Activated B cell treated with CpG ODN at 0.5 μM for 24 hours (primary cell): ENCODE data around the gene OBSCN. TPM values are rescaled to one million over a fixed set of nuclear protein-coding genes. Genes with fewer than 3 reads are reported as not detected.

Experiments used
- ATAC-seq: fragments of 200-7000 bp; cut with Tn5 transposase; one replicate; pipeline ENCODE4 v1.10.0; 2021; ENCODE audit warnings: low read depth, mild to moderate bottlenecking, moderate library complexity
- CTCF ChIA-PET: fragments of 350-600 bp; sonication (Branson Sonifier 250); formaldehyde crosslinking; loops from one replicate; lab custom pipeline; 2021; ENCODE audit warnings: antibody characterized with exemption; lab: Charles Lee
- POLR2A ChIA-PET: fragments of 350-600 bp; sonication (Branson Sonifier 250); formaldehyde crosslinking; loops from one replicate; lab custom pipeline; 2021; ENCODE audit warnings: antibody characterized with exemption; lab: Charles Lee
- DNase-seq: peaks from one replicate; pipeline ENCODE4 v3.0.0; 2022
- H3K27ac Mint-ChIP-seq: one replicate; pipeline ENCODE4 v1.8.0; 2020; ENCODE audit warnings: mixed read lengths
- H3K27me3 Mint-ChIP-seq: one replicate; pipeline ENCODE4 v1.8.0; 2021; ENCODE audit warnings: mixed read lengths
- H3K36me3 Mint-ChIP-seq: one replicate; pipeline ENCODE4 v1.8.0; 2021; ENCODE audit warnings: low read depth, mixed read lengths
- H3K4me1 Mint-ChIP-seq: one replicate; pipeline ENCODE4 v1.8.0; 2021; ENCODE audit warnings: mixed read lengths
- H3K4me3 Mint-ChIP-seq: one replicate; pipeline ENCODE4 v1.8.0; 2020; ENCODE audit warnings: mild to moderate bottlenecking, mixed read lengths
- H3K9me3 Mint-ChIP-seq: one replicate; pipeline ENCODE4 v1.8.0; 2020; ENCODE audit warnings: mixed read lengths
- CTCF ChIP-seq: fragments of 200-600 bp; IDR thresholded peaks from one replicate; pipeline ENCODE4 v1.8.0; 2022; ENCODE audit warnings: antibody characterized with exemption, mild to moderate bottlenecking
- intact Hi-C: fragments of 100-400 bp; cut with micrococcal nuclease; formaldehyde crosslinking; loops from one replicate; pipeline ENCODE4 v1.15.1; 2024
- total RNA-seq: library from RNA; stranded (reverse); gene quantifications from 2 replicates; pipeline ENCODE4 v1.2.3, GENCODE V29; 2022

Gene OBSCN
- total RNA-seq, 1 donor from 2014 or later = 19.8 TPM

- ChIA-PET POLR2A (no interaction called here), CTCF (no interaction called here)
- H3K9me3 Mint-ChIP-seq = no peaks in the 10 kb centered on the region
- H3K36me3 Mint-ChIP-seq = peaks cover 12% of the 10 kb centered on the region
- H3K4me1 Mint-ChIP-seq = no peaks in the 10 kb centered on the region
- intact Hi-C loops = no loop called here
- H3K27me3 Mint-ChIP-seq = no peaks in the 10 kb centered on the region
- no peak overlapping the region for H3K4me3 Mint-ChIP-seq
- DNase-seq (no peak), ATAC-seq (no peak)
- TF ChIP-seq CTCF = no peak
- no peak overlapping the region for H3K27ac Mint-ChIP-seq
Observed at GRCh38 chr1:228282329-228283042, 74.6 kb downstream of the OBSCN start.

GRCh38 chr1:228283043-228283371 is 75.2 kb downstream of the OBSCN start:
- POLR2A ChIA-PET = no interaction called here
- TF ChIP-seq CTCF = no peak
- Mint-ChIP-seq H3K9me3 (no peaks in the 10 kb centered on the region), H3K4me3 (no peak overlapping the region), H3K36me3 (peaks cover 12% of the 10 kb centered on the region), H3K4me1 (no peaks in the 10 kb centered on the region), H3K27me3 (no peaks in the 10 kb centered on the region), H3K27ac (no peak overlapping the region)
- intact Hi-C loops = no loop called here
- CTCF ChIA-PET = no interaction called here
- peak; percentile 10 for DNase-seq
- no peak for ATAC-seq

- ATAC-seq = no peak
- no peak for DNase-seq
- TF ChIP-seq CTCF = no peak
- H3K36me3 Mint-ChIP-seq = peaks cover 12% of the 10 kb centered on the region
- intact Hi-C loops = no loop called here
- no peaks in the 10 kb centered on the region for H3K27me3 Mint-ChIP-seq
- no peak overlapping the region for H3K4me3 Mint-ChIP-seq
- POLR2A ChIA-PET = no interaction called here
- no peaks in the 10 kb centered on the region for H3K4me1 Mint-ChIP-seq
- H3K9me3 Mint-ChIP-seq = no peaks in the 10 kb centered on the region
- no peak overlapping the region for H3K27ac Mint-ChIP-seq
- CTCF ChIA-PET = no interaction called here
Observed at GRCh38 chr1:228283476-228284147, 75.8 kb downstream of the OBSCN start.

- H3K36me3 Mint-ChIP-seq = peaks cover 12% of the 10 kb centered on the region
- no peak overlapping the region for H3K27ac Mint-ChIP-seq
- ATAC-seq (no peak), DNase-seq (no peak)
- intact Hi-C loops = no loop called here
- CTCF ChIA-PET = no interaction called here
- H3K9me3 Mint-ChIP-seq = no peaks in the 10 kb centered on the region
- H3K27me3 Mint-ChIP-seq = no peaks in the 10 kb centered on the region
- H3K4me1 Mint-ChIP-seq = no peaks in the 10 kb centered on the region
- POLR2A ChIA-PET = no interaction called here
- no peak overlapping the region for H3K4me3 Mint-ChIP-seq
- TF ChIP-seq CTCF = no peak
Observed at GRCh38 chr1:228284148-228284495, 76.3 kb downstream of the OBSCN start.

GRCh38 chr1:228284521-228284920 is 76.7 kb downstream of the OBSCN start:
- intact Hi-C loops = no loop called here
- ATAC-seq = no peak
- Mint-ChIP-seq H3K4me3 (no peak overlapping the region), H3K9me3 (no peaks in the 10 kb centered on the region), H3K36me3 (peaks cover 12% of the 10 kb centered on the region), H3K27me3 (no peaks in the 10 kb centered on the region), H3K4me1 (no peaks in the 10 kb centered on the region), H3K27ac (no peak overlapping the region)
- TF ChIP-seq CTCF = no peak
- no peak for DNase-seq
- POLR2A ChIA-PET = no interaction called here
- CTCF ChIA-PET = no interaction called here
